Gastroesophageal sphincter (tissue), 3 donors: ENCODE data around the gene SLC7A10.

Experiments used
- CTCF ChIP-seq, 4 experiments: fragments of 200-600 bp in 2 of 4; fragments of 450-650 bp in 2 of 4; sonication (generic) in 1 of 4; IDR thresholded peaks; one replicate each; pipeline ENCODE4 v1.5.1; 2017 to 2019; ENCODE audit warnings: antibody characterized with exemption in 4 of 4, mild to moderate bottlenecking in 2 of 4, moderate library complexity in 2 of 4
- POLR2AphosphoS5 ChIP-seq: sonication (generic); formaldehyde crosslinking; IDR thresholded peaks from one replicate; pipeline ENCODE4 v1.6.1; 2017; ENCODE audit warnings: antibody characterized with exemption

GRCh38 chr19:33214596-33214995 lies 11.1 kb downstream of the SLC7A10 start:
- no peak for TF ChIP-seq CTCF (IDR thresholded peaks at IDR 0.05)
- TF ChIP-seq POLR2AphosphoS5 = no peak
